Measurements from ENCODE around the gene PLTP. TPM values are rescaled to one million over a fixed set of nuclear protein-coding genes. Genes with fewer than 3 reads are reported as not detected.
"Not testable (repeated sequence)": the region's sequence is repeated elsewhere in the genome, so short reads cannot be mapped to it uniquely, and the experiment has no call there.

Gene PLTP
- total RNA-seq, 4 donors from 2014 or later, result 22.2 to 77.3 (median 37.3) TPM

DNA sequence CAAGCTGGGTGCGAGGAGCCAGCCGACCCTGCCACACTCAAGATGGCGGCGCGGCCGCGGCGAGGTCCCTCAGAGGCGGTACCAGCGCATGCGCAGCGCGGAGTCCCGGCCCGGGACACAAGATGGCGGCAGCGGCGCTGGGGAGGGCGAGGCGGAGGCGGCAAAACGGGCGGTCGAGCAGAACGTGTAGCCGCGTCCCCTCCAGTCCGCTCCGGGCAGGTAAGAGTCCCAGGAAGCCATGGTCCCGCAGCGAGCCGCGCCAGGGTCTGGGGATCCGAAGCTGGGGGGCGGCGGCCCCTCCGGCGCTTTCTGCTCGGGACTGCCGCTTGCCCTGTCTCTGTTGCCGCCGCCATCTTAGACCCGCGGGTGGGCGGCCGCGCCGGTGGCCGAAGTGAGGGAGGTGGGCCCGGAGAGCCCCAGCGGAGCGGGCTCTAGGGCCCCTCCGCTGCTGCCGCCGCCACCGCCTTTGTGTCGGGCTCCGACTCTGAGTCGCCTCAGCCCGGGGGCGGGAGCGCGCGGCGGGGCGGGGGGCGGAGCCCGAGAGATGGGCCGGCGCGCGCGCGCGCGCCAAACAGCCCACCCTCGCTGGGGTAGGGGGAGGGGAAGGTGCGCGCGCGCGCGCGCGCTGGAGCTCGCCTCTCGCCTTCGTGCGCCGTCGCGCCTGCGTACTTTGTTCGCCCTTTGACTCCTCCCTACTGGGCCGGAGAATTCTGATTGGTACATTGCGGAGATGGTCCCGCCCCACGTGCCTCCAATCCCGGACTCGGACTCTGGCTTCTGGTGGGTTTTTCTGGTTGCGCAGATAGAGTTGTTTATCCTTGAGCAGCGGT is 22.8 kb upstream of the PLTP start, which contains the start of gene PCIF1:
Gene PCIF1 (plus strand): TSS at position 98 of the 830 bp plus-strand sequence. CDS start 4,317 bp downstream, outside the sequence.
- Histone ChIP-seq H3K27ac (peak within 1 kb of the TSS; percentile 97 to 100 (median 100)), H3K4me1 (peaks cover 21 to 25% of the 10 kb centered on the region in 2 donors), H3K9me3 (no peaks in the 10 kb centered on the region), H3K27me3 (no peaks in the 10 kb centered on the region), H3K4me3 (peak within 1 kb of the TSS; percentile 83 to 99 (median 98)), H3K36me3 (peaks cover 0 to 28% of the 10 kb centered on the region in 2 donors)
- ATAC-seq, result peak; percentile 91
- TF ChIP-seq, protein P1, sequence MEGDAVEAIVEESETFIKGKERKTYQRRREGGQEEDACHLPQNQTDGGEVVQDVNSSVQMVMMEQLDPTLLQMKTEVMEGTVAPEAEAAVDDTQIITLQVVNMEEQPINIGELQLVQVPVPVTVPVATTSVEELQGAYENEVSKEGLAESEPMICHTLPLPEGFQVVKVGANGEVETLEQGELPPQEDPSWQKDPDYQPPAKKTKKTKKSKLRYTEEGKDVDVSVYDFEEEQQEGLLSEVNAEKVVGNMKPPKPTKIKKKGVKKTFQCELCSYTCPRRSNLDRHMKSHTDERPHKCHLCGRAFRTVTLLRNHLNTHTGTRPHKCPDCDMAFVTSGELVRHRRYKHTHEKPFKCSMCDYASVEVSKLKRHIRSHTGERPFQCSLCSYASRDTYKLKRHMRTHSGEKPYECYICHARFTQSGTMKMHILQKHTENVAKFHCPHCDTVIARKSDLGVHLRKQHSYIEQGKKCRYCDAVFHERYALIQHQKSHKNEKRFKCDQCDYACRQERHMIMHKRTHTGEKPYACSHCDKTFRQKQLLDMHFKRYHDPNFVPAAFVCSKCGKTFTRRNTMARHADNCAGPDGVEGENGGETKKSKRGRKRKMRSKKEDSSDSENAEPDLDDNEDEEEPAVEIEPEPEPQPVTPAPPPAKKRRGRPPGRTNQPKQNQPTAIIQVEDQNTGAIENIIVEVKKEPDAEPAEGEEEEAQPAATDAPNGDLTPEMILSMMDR (IDR thresholded peaks at IDR 0.05 in 4 of 5, conservative IDR thresholded peaks at IDR 0.05 in 1 of 5), result no peak
- TF ChIP-seq POLR2A (IDR thresholded peaks at IDR 0.05), result peak; percentile 95 to 96
- intact Hi-C loops (cut with DNase I; ENCODE audit: low total_unique reads), result loop anchor here (1.0 to 5.0 kb wide), 6 partner anchors 38 to 152 kb away; partner anchors contain the start of genes CTSA, DNTTIP1, NCOA5 and NEURL2
- DNase-seq, result peak; percentile 98
- in situ Hi-C loops (cut with MboI; ENCODE audit: low sequenced_read_pairs in 4 of 4), result no loop called here

DNA sequence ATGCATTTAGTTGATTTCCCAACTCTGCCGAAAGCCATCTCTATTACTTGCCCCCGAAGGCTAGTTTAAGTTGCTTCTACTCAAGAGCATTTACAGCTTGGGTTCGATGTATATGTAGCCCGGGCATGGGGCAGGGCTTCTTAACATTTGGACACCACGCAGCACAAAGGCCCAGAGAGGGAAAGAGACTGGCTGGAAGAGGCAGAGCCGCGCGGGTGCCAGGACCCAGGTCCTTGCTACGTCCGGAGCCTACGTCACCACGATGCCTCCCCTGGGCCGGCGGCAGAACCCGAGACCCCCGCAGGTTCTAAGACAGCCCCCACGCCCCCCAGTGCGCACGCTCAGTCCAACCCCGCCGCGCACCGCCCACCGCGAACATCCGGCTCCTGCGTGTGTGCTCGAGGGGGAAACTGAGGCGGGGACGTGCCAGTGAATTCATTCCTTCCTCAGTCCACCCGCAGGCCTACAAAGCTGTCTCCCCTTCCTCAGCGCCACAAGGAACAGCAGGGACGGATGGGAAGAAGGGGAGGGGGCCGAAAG is 22.2 kb upstream of the PLTP start:
- H3K4me3 ChIP-seq, result peak overlapping the region; percentile 83 to 99 (median 98)
- H3K36me3 ChIP-seq, result peaks cover 0 to 22% of the 10 kb centered on the region in 2 donors
- TF ChIP-seq, protein P1 (IDR thresholded peaks at IDR 0.05 in 4 of 5, conservative IDR thresholded peaks at IDR 0.05 in 1 of 5), result no peak
- TF ChIP-seq POLR2A (IDR thresholded peaks at IDR 0.05), result no peak
- H3K9me3 ChIP-seq, result no peaks in the 10 kb centered on the region
- DNase-seq (peak; percentile 42 to 61), ATAC-seq (peak; percentile 13 to 16)
- intact Hi-C loops (cut with DNase I; ENCODE audit: low total_unique reads), result loop anchor here (1.0 to 5.0 kb wide), 6 partner anchors 38 to 153 kb away; partner anchors contain the start of genes CTSA, DNTTIP1, NCOA5 and NEURL2
- in situ Hi-C loops (cut with MboI; ENCODE audit: low sequenced_read_pairs in 4 of 4), result no loop called here
- peak overlapping the region; percentile 97 to 100 (median 100) for H3K27ac ChIP-seq
- peaks cover 21 to 25% of the 10 kb centered on the region in 2 donors for H3K4me1 ChIP-seq
- no peaks in the 10 kb centered on the region for H3K27me3 ChIP-seq

DNA sequence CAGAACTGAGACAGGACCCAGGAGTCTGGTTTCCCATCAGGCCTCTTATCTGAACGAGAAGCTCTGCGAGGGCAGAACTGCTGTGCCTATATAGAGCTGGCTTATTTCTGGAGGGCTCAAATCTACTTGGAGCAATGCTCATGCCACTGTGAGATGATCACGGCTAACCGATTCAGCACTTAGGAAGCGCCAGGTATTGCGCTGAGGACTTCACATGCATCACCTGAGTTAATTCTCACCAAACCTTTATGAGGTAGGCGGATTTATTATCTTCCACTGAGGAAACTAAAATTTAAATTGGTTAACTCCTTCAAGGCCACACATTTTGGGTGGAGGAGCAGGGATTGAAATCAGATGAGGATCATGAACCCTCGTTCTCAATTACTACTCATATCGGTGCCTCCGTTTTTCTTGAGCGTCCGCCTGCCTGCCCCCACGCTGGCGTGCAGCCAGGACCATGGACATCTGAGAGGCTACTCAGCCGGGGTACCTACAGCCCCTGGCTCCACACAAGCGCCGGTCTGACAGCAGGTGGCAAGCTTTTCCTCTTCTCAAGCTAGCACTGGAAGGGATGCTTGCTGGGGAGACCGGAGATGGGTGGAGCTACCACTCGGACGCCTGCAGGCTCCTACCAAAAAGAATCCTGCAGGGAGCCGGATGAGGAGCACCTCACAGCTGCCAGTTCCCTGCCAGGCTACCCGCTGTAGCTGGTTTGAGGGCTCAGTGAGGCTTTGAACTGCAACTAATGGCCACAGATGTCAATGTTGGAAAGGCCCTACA is 21.5 kb upstream of the PLTP start:
- peaks cover 0 to 15% of the 10 kb centered on the region in 2 donors for H3K36me3 ChIP-seq
- H3K4me3 ChIP-seq, result peak overlapping the region; percentile 83 to 99 (median 98)
- DNase-seq (peak; percentile 36 to 69), ATAC-seq (peak; percentile 15 to 23)
- in situ Hi-C loops (cut with MboI; ENCODE audit: low sequenced_read_pairs in 4 of 4), result no loop called here
- H3K4me1 ChIP-seq, result peaks cover 21 to 25% of the 10 kb centered on the region in 2 donors
- H3K27me3 ChIP-seq, result no peaks in the 10 kb centered on the region
- intact Hi-C loops (cut with DNase I; ENCODE audit: low total_unique reads), result loop anchor here (1.0 to 5.0 kb wide), 6 partner anchors 39 to 154 kb away; partner anchors contain the start of genes CTSA, DNTTIP1, NCOA5 and NEURL2
- TF ChIP-seq, protein P1 (IDR thresholded peaks at IDR 0.05 in 4 of 5, conservative IDR thresholded peaks at IDR 0.05 in 1 of 5), result peak in 4 of 5 experiments; percentile 19 to 49 (median 24)
- TF ChIP-seq POLR2A (IDR thresholded peaks at IDR 0.05), result no peak
- peak overlapping the region; percentile 97 to 100 (median 100) for H3K27ac ChIP-seq
- H3K9me3 ChIP-seq, result no peaks in the 10 kb centered on the region

DNA sequence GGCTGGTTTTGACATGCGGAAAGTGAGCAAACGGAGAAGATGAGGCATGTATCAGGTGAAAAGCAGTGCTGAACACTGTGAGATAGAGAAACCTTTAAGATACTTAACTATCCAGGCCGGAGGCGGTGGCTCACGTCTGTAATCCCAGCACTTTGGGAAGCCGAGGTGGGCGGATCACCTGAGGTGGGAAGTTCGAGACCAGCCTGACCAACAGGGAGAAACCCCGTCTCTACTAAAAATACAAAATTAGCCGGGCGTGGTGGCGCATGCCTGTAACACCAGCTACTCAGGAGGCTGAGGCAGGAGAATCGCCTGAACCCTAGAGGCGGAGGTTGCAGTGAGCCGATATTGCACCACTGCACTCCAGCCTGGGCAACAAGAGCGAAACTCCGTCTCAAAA is 19.7 kb upstream of the PLTP start:
- intact Hi-C loops (cut with DNase I; ENCODE audit: low total_unique reads), result loop anchor here (5.0 kb wide), 1 partner anchor 156 kb away; the partner anchor contains the start of gene NCOA5
- DNase-seq, H3K4me3 ChIP-seq: not testable (repeated sequence)

More for the DNA sequence above, 19.7 kb upstream of the PLTP start:
- H3K9me3 ChIP-seq; in situ Hi-C loops (cut with MboI; ENCODE audit: low sequenced_read_pairs in 4 of 4); H3K27me3 ChIP-seq; ATAC-seq; H3K36me3 ChIP-seq; H3K27ac ChIP-seq: not testable (repeated sequence)
- H3K4me1 ChIP-seq, result peaks cover 18 to 20% of the 10 kb centered on the region in 2 donors

All from gastrocnemius medialis (tissue), 4 donors.